ENCODE measurements around the gene TBC1D3G.
"Not testable (repeated sequence)": the region's sequence is repeated elsewhere in the genome, so short reads cannot be mapped to it uniquely, and the experiment has no call there.

DNA sequence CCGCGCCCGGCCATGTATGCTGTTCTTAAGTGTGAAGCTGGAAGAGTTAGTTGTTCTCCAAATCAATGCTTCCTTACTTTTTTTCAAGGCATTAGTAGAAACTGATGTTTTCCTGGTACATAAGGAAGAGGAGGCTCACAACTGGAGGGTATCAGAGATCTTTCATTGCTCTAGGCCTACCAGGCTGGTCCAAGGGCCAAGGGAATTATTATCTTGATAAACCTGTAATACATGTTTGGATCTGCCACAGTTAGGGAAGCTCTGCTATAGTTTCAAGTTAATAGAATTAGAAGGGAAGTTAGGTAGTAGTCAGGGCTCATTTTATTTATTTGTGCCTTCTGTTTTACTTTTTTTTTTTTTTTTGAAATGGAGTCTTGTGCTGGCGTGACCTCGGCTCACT, 39.5 kb upstream of the TBC1D3G start:
- TF ChIP-seq, protein P1, sequence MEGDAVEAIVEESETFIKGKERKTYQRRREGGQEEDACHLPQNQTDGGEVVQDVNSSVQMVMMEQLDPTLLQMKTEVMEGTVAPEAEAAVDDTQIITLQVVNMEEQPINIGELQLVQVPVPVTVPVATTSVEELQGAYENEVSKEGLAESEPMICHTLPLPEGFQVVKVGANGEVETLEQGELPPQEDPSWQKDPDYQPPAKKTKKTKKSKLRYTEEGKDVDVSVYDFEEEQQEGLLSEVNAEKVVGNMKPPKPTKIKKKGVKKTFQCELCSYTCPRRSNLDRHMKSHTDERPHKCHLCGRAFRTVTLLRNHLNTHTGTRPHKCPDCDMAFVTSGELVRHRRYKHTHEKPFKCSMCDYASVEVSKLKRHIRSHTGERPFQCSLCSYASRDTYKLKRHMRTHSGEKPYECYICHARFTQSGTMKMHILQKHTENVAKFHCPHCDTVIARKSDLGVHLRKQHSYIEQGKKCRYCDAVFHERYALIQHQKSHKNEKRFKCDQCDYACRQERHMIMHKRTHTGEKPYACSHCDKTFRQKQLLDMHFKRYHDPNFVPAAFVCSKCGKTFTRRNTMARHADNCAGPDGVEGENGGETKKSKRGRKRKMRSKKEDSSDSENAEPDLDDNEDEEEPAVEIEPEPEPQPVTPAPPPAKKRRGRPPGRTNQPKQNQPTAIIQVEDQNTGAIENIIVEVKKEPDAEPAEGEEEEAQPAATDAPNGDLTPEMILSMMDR (IDR thresholded peaks at IDR 0.05), result not testable (repeated sequence)
- not testable (repeated sequence) for TF ChIP-seq POLR2A (IDR thresholded peaks at IDR 0.05)

Measured in thyroid gland (tissue), 4 donors.